T follicular helper cell (primary cell): ENCODE measurements around the gene RASA2.
"Not testable (repeated sequence)": the region's sequence is repeated elsewhere in the genome, so short reads cannot be mapped to it uniquely, and the experiment has no call there.

Source experiments
- DNase-seq: peaks from one replicate; pipeline ENCODE4 v3.0.0-alpha.2; 2020; ENCODE audit warnings: low read depth

Gene RASA2

DNA sequence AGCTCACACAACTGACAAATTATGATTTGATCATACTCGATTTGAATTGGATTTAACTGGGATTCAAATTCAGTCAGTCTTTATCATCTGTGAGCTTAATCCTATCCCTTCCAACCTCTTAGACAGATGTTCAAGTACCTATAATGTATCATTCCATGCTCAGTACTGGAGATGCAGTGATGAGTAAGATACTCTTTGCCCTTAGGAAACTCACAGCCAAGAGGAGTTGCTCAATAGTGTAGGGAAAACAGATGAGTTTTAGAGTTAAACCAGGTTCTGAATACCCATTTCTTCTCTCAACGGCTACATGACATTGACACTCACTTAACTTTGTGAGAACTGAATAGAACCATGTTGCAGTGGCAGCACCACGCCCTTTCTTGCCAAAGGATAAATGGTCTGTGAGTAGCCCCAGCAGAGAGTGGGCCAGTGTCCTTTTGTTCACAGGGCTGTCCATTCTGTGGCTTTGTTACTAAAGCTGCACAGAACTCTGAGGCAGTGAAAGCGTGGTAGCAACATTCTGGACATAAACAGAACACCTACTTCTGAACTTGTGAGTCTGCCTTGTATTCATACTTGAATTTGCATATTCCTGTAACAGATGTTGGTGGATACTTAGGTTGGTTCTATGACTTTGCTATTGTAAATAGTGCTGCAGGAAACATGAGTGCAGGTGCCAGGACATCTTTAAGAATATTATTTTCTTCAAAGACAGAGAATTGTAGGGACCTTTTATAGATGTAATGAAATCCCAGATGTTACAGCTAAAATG, 91.6 kb downstream of the RASA2 start:
- DNase-seq = no peak

DNA sequence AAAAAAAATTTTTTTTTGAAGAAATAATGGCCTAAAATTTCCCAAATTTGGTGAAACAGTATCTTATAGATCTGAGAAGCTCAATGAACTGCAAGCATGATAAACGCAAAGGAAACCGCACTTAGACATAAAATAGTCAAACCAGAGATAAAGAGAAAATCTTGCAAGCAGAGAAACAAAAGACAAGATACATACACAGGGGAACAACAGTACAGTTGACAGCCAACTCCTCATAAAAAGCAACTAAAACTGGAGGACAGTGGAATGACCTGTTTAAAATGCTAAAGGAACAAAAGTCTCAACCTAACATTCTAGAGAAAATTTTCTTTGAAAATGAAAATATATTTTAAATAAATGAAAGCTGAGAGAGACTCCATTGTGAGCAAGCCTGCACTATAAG, 107.5 kb downstream of the RASA2 start:
- DNase-seq = no peak

DNA sequence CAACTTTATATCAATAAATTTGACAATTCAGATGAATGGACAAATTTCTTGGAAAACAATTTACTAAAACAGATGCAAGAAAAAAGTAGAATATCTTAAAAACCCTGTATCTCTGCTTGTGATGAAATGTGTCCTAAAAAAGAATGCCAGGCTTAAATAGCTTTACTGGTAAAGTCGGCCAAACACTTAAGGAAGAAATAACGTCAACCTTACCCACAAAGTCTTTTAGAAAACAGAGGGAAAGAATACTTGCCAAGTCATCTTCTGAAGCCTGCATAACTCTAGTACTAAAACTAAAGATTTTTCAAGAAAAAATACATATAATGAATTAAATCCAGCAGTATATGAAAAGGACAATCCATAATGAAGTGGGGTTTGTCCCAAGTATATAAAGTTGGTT, 111.1 kb downstream of the RASA2 start:
- no peak for DNase-seq

DNA sequence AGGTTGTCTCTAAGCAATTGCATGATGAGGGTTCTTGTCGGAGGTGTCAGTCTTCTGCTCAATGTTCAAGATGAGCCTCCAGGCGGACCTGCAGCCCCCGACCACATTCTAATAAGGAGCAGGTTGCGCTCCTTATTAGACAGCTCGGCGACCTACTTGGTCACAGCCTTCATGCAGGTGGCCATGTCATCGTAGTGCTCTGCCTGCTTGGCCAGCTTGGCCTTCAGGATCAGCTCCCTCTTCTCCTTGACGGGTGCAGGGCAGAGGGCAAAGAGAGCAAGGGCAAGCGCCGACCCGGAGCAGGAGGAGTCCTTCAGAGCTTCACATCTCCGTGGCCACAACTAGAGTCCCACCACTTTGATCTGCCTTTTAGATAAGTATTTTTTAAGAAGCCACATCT, 113.5 kb downstream of the RASA2 start:
- DNase-seq = no peak

DNA sequence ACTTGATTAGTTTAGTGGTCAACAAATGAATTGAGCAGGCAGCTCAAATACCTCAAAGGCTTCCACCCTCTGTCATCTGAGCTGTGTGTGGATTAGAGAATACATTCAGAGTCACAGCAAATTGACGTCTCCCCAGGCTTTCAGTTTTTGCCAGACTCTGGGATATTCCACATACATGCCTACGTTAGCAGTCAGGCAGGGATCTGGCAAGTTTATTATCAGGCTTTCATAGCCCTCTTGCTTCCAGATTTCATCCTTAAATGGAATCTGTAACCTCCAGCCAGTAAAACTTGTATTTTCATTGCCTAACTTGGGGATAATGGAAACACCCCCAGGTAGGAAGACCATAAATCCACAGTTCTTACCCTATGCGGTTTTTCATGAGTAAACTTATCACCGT, 115.9 kb downstream of the RASA2 start:
- no peak for DNase-seq

DNA sequence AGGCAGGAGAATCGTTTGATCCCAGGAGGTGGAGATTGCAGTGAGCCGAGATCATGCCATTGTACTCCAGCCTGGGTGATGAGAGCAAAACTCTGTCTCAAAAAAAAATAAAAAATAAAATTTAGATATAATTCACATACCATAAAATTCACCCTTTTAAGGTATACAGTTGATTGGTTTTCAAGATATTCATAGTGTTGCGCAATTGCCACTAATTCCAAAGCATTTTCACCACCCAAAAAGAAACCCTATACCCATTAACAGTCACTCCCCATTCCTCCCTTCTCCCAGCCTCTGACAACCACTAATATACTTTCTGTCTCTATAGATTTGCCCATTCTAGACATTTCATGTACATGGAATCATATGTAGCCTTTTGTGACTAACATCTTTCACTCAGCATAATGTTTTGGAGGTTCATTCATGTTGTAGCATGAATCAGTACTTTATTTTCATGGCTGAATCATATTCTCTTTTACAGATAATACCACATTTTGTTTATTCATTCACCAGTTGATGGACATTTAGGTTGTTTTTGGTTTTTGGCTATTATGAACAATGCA, 116.7 kb downstream of the RASA2 start:
- DNase-seq = no peak

DNA sequence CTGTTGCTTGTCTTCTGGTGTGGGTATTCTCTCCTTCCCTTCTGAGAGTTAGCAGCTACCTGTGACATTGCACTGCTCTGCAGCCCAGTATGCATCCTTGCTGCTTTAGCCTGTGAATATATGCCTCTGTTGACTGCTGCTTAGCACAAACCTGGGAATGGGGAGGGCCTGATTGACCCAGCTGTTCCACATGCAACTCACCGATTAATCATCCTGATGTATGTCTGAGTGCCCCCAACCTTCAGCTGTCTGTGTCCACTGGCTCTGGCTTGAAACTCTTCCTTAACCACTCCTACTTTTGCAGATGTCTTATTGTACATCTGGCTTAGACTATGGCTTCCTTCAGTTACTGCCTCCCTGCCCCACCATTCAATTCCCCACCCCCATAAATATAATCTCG, 119.1 kb downstream of the RASA2 start:
- DNase-seq = no peak

DNA sequence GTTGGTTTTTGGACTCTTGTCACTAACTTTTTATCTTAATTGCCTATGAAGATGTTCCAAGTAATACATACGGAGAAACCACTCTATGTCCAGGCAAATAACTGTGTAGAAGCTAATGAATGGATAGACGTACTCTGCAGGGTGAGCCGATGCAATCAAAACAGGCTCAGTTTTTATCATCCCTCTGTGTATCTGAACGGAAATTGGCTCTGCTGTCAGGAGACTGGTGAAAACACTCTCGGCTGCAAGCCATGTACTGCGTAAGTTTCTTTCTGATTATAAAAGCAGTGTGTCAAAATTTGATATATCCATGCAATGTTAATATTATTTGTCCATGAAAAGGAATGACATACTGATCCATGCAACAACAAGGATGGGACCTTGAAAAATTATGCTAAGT, 121.6 kb downstream of the RASA2 start:
- no peak for DNase-seq

DNA sequence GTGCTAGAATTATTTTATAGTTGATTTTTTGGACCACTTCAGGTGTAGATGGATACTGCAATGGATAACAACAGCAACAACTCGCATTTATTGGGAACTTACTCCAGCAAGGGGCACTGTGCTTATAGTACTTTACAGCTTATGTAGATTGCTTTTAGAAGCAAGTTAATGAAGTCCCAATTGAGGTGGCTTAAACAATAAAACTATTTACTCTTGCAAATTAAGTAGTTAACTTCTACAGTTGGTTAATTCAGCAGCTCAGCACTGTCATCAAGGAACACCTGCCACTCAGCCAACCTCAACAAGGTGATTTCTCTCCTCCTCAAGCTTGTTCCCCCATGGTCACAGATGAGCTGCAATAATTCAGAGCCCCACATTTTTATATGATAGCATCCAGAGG, 124.1 kb downstream of the RASA2 start:
- no peak for DNase-seq

DNA sequence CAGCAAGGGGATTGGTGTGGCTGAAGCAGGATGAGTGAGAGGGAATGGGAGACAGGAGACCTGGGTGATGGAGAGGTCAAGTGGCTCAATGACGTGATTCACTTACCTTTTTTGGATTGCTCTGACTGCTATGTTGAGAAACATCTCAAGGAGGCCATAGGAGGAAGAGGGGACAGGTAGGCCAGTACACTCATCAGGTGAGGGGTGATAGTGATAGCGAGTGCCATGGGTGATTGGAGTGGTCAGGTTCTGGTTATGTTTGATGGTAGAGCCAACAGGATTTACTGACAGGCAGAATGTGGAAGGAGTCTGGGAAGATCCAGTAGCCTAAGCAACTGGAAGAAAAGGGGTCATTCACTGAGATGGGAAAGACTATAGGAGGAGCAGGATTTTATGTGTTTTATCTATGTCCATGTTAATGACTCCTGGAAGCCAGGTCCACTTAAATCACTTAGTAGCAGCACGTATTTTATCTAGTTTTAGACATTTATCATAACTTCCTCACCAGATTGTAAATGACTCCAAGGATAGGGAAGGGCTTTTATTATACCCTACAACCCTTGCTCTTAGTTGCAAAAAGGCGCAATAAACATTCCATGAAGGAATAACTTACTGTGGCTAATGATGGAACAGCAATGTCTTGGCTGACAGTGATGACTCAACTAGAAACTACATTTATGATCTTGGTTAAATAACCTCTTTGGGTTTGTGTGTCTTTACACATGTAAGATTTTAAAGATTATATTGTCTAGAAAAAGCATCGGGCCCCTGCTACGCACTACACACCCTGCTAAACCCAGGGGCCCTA, 131.5 kb downstream of the RASA2 start:
- DNase-seq = no peak

DNA sequence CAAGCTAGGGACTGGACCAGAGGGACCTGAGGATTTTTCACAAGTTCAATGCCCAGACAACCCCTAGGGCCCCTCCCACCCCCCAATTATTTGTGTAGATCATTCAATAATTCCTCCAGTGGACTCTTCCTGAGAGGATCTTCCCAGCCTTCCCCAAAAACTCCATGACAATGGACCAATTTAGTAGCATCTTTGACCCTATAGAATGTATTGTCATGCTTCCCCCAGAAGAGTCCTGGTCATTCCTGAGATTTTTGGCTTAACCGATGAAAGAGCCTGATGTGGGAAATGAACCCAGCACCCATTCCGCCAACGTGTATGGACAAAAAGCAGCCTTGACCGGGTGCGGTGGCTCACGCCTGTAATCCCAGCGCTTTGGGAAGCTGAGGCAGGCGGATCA, 132.1 kb downstream of the RASA2 start:
- DNase-seq = no peak

DNA sequence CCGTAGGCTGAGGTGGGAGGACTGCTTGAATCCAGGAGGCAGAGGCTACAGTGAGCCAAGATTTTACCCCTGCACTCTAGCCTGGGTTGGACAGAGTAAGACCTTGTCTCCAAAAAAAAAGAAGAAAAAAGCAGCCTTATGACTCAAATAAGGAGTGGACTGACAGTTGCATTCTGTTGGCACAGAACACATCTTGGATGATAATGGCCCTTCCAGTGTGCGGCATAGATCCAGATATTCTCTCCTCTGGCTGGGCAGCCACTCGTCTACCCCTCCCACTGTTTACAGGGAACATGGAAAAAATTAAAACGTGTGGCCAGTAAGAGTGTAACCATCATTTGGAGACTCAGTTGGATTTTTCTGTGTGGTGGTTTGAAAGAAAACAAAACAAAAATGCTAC, 132.6 kb downstream of the RASA2 start:
- no peak for DNase-seq

DNA sequence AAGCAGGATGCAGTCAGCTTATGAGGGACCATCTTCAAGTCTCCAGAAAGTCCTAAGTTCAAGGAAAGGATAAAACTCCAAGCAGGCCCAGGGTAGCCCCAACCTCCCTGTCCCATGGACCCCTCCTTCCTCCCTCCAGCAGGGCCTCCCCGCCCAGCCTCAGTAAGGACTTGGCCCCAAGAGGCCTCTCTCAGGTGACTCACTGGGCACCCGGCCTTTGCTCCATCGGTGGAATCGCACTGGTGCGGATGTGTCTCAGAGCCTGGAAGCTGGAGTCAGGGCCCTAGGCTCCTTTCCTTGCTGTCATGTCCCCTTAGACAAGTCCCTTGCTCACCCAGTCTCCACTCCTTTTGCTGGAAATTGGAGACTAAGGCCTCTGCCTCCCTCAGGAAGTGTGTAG, 136.9 kb downstream of the RASA2 start:
- no peak for DNase-seq

DNA sequence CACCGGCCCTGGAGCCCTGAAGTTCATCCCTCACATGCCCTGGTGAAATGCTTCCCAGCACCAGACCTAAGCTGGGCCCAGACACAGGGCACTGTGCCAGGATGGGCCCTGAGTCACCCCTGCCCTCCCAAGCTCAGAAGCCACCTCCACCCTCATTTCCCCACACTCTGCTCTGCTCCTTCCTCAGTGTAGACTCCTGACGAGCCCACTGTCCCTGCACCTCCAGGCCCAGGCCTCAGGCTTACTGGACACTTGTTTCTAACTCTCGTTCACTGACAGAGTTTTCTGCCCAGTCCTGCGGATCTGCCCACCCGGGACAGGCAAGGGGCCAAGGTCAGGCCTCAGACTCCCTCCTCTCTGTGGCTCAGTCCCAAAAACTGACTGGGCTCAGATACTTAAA, 138.7 kb downstream of the RASA2 start:
- no peak for DNase-seq

DNA sequence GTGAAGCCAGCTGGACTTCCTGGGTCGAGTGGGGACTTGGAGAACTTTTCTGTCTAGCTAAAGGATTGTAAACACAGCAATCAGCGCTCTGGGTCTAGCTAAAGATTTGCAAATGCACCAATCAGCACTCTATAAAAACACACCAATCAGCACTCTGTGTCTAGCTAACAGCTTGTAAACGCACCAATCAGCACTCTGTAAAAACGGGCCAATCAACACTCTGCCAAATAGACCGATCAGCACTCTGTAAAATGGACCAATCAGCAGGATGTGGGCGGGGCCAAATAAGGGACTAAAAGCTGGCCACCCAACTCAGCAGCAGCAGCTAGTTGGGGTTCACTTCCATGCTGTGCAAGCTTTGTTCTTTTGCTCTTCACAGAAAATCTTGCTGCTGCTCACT, 141.5 kb downstream of the RASA2 start:
- DNase-seq = not testable (repeated sequence)

DNA sequence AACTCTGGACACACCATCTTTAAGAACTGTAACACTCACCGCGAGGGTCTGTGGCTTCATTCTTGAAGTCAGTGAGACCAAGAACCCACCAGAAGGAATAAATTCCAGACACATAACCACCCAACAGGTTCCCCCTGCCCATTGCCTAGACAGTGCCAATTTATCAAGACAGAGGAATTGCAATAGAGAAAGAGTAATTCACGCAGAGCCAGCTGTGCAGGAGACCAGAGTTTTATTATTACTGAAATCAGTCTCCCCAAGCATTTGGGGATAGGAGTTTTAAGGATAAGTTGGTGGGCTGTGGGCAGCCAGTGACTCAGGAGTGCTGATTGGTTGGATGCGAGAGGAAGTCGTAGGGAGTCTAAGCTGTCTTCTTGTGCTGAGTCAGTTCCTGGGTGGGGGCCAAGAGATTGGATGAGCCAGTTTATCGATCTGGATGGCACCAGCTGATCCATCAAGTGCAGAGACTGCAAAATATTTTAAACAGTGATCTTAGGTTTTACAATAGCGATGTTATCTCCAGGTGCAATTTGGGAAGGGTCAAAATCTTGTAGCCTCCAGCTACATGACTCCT, 142.1 kb downstream of the RASA2 start:
- DNase-seq = not testable (repeated sequence)

DNA sequence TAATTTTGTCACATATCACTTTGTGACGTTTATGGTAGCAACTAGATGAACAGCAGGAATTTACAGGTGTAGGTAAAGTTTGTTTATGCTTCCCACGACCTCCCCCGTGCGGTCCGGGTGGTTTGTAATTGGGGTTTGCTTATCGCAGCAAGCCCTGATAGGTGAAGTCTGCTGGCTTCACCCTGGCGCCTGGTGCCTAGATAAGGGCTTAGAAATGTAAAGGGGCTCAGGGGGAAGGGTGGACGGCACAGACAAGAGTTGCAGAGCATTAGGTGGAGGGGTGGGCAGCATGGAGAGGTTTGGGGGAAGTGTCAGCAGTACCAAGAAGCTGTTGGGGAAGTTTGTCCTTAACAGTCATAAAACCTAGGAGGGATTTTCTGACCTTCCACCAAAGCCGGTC, 143.1 kb downstream of the RASA2 start:
- no peak for DNase-seq

DNA sequence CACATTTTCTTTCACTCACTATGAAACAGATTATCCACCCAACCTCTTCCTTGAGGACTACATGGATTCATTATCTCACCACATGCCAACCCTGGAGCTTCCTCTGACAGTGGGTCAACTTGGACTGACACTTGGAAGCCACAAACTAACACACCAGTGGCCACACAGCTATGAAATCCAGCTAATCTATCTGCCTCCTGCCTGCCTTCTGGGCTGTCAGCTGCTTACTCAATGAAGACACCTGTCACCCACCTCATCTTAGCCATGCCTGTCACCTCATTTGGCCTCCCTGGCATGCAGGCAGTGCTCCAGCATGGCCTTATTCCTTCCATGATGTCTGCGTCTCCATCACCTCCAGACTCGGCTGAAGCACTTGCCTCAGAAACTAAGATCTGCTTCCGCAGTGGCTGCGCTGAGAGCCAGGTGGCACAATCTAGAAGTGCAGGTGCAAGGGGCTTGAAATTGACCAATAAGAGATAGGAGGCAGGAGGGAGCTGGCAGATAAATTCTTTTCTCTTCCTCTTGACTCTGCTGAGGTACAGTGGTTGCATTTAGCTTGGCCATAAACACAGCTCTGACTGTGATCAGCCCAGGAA, 146.1 kb downstream of the RASA2 start:
- DNase-seq = no peak

DNA sequence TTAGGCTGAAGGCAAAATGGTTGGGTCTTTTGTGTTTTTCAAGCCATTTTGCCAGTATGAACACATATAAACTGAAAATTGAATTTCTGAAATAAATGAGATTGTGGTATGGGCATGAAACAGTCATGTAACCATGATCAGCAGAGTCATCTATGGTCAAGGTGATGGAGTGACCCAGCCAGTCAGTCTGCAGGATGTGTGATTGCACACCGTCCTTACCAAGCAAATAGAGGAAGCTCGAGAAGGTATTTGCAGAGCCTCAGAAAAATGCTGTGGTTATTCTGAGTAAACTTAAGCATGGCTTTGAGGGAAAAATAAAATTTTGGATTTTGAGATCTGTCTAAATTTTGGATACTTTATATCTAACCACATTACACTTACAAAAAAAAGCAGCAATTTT, 155.4 kb downstream of the RASA2 start:
- DNase-seq = no peak

DNA sequence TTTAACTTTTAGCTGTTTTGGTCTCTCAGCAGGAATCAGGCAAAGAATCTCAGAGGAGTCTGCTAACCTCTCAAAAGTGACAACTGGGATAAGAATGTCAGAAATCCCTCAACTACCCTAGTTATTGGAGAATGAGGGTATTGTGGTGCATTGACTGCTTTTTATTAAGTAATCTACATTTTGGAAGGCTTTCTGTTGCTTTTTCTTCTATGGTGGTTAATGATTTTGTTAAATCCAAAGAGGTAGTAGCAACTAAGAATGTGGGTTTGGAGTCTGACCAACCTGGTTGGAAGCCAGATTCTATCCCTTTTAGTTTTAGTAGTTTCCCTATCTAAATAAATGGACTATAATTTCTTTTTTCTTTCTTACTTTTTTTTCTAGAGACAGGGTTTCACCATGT, 156.6 kb downstream of the RASA2 start:
- no peak for DNase-seq

DNA sequence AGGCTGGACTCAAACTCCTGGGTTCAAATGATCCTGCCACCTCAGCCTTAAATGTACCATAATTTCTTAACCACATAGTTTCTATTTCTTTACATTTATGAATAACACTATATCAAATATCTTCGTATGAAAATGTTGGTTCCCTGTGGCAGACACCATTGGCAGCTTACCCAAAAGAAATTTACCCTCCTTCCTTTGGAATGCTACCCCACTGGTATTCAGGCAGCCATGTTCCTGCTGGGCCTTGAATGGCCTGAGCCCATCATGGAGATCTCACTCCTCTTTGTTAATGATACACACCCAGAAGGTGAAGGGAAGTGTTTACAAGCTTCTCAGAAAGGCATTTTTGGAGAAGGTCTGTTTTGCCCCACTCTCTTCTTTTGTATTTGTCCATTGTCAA, 157.0 kb downstream of the RASA2 start:
- DNase-seq = no peak

DNA sequence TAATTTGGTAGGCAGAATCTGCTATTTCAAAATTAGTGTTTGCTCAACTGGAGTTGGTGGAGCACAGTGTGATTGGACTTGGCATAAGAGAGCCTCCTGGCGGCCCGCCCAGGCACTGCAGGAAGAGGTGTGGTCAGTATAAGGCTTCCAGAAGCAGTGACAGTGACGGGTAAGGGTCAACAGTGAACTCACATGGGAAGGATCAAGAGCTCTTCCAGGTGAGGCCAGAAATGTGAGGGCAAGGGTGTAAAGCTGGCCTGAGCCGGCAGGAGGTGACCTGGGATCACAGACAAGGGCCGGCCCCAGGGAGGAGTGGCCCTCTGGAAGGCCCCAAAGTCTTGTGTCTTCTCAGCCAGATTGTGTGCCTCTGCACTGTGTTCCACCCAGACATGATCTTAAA, 158.1 kb downstream of the RASA2 start:
- peak; percentile 53 for DNase-seq
